ENCODE measurements around the gene EVI5.

EVI5 gene

DNA sequence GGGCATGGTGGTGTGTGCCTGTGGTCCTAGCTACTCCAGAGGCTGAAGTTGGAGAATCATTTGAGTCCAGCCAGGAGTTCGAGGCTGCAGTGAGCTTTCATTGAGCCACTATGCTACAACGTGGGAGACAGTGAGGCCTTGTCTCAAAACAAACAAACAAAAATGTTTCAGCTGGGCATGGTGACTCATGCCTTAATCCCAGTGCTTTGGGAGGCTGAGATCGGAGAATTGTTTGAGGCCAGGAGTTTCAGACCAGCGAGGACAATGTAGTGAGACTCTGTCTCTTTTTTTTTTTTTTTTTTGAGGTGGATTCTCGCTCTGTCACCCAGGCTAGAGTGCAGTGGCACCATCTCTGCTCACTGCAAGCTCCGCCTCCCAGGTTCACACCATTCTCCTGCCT lies 41.9 kb upstream of the EVI5 start:
- no peak overlapping the region for H3K4me3 ChIP-seq (replicated peaks; ENCODE audit: low read depth, low read length)
- peak; percentile 40 for DNase-seq (ENCODE audit: low read depth)
- TF ChIP-seq, protein P1, sequence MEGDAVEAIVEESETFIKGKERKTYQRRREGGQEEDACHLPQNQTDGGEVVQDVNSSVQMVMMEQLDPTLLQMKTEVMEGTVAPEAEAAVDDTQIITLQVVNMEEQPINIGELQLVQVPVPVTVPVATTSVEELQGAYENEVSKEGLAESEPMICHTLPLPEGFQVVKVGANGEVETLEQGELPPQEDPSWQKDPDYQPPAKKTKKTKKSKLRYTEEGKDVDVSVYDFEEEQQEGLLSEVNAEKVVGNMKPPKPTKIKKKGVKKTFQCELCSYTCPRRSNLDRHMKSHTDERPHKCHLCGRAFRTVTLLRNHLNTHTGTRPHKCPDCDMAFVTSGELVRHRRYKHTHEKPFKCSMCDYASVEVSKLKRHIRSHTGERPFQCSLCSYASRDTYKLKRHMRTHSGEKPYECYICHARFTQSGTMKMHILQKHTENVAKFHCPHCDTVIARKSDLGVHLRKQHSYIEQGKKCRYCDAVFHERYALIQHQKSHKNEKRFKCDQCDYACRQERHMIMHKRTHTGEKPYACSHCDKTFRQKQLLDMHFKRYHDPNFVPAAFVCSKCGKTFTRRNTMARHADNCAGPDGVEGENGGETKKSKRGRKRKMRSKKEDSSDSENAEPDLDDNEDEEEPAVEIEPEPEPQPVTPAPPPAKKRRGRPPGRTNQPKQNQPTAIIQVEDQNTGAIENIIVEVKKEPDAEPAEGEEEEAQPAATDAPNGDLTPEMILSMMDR (IDR thresholded peaks at IDR 0.05; ENCODE audit: low read length, missing control alignments), result no peak

DNA sequence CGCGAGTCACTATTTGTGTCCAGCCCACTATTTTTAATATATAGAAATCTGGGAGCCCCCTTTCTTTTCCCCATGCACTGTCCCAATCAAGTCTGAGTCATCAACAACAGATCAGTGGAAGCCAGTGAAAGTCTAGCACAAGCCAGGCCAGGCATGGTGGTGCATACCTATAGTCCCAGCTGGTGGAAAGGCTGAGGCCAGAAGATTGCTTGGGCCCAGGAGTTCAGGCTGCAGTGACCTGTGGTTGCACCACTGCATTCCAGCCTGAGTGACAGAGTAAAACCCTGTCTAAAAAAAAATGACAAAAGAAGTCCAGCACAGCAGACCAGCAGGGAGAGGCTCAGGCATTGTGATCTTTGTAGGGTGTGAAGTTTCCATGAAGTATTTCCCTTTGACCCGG lies 38.0 kb upstream of the EVI5 start:
- no peak overlapping the region for H3K4me3 ChIP-seq (replicated peaks; ENCODE audit: low read depth, low read length)
- TF ChIP-seq, protein P1 (IDR thresholded peaks at IDR 0.05; ENCODE audit: low read length, missing control alignments), result no peak
- DNase-seq (ENCODE audit: low read depth), result peak; percentile 79

DNA sequence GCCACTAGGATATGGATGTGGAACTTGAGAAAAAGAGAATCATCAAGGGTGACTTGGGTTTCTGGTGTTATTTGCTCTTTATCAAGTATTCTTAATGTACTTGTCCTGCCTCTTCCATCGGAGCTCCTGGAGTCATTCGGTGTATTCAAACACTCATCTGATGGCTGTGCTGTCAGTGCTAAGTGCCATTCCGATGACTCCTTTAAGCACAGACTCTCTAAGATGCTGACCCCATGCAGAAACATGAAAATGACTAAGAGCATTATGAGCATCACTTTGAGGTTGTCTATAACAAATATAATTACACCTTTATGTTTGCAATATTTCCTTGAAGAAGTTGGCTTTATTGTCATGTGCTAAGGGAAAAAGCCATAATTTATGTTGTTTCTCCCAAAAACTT lies 35.6 kb upstream of the EVI5 start:
- TF ChIP-seq, protein P1 (IDR thresholded peaks at IDR 0.05; ENCODE audit: low read length, missing control alignments), result no peak
- DNase-seq (ENCODE audit: low read depth), result no peak
- no peak overlapping the region for H3K4me3 ChIP-seq (replicated peaks; ENCODE audit: low read depth, low read length)

DNA sequence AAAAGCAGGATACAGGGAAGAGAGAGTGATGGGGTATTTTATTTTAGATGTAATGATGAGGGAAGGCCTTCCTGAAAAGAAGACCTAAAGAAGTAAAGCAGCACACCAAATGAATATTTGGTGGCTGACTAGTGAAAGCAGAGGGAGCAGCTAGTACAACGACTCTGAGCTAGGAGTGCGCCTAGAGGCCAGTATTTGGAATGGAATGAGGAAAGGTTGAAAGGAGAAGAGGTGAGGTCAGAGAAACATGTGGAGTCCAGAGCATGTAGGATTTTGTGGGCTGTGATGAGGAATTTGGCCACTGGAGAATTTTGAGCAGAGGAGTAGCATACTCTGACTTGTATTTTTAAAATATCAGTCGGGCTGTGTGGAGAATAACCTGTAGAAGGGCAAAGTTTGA lies 35.1 kb upstream of the EVI5 start:
- DNase-seq (ENCODE audit: low read depth), result no peak
- TF ChIP-seq, protein P1 (IDR thresholded peaks at IDR 0.05; ENCODE audit: low read length, missing control alignments), result no peak
- no peak overlapping the region for H3K4me3 ChIP-seq (replicated peaks; ENCODE audit: low read depth, low read length)

DNA sequence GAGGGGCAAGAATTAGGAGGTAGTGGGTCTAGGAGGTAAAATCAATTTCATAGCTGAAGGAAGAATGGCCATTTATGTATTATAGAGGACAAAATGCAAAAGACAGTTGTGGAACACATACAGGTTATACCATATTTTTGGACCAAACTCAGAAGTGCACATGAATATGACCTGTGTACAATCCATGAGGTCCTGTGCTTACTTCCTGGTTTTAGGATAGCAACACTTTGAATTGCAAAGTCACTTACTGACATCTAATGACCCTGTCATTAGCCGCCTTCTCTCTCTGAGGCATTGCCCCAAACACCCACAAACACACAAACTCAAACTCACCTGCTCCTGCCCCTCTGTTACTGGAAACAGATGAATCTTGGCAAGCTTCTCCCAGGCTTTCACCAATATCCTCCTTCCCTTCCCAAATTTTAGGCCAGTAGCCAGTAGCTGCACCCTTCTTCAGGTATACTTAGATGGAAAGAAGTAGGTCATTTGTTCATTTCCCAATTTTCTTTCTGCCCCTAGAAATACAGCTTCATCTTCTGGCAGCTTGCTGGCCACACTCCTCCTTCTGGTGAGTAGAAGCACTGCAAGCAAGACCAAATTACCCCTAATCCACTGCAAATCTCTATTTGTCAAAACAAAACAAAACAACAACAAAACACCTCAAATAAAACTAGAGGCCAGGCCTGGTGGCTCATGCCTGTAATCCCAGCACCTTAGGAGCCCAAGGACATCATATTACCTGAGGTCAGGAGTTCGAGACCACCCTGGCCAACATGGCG lies 33.3 kb upstream of the EVI5 start:
- DNase-seq (ENCODE audit: low read depth), result peak; percentile 61
- no peak overlapping the region for H3K4me3 ChIP-seq (replicated peaks; ENCODE audit: low read depth, low read length)
- TF ChIP-seq, protein P1 (IDR thresholded peaks at IDR 0.05; ENCODE audit: low read length, missing control alignments), result peak; percentile 74

DNA sequence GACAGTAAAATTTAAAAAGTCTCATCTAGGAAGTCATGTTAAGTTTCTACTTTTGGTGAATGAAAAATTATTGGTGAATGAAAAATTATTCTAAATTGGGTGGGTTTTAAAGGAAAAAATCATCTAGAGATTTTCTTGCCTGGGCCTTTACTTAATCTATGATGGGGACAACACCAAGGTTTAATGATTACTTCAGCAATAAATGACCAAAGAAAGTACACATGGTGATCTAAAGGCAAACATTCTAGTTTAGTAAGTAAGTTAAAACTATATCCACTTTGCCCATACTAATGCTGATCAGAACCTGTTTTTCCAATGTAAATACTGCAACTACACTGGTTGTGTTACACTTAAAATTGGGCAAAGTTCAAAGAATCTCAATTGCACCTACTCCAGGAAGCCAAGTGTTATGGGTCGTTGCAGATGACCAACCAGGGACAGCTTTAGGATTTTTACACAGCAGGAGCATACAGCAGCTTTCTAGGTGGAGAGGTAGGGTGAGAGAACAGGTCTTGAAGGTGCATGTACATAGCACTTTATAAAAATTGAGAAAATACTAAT lies 32.3 kb upstream of the EVI5 start:
- no peak for DNase-seq (ENCODE audit: low read depth)
- TF ChIP-seq, protein P1 (IDR thresholded peaks at IDR 0.05; ENCODE audit: low read length, missing control alignments), result no peak
- no peak overlapping the region for H3K4me3 ChIP-seq (replicated peaks; ENCODE audit: low read depth, low read length)

DNA sequence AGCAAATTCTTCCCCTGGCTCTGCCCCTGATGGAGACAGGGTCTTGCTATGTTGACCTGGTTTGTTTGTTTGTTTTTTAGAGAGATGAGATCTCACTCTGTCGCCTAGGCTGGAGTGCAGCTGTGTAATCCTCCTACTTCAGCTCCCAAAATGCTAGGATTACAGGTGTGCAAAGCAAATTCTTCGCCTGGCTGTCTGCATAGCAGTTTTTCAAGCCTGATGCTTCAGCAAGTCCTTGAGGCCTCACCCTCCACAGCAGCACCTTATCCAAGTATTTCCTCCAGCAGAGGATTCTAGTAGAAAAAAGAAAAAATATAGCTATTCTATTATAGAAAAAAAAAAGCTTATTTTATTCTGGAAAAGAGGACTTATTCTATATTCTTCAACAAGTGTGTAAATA lies 31.8 kb upstream of the EVI5 start:
- TF ChIP-seq, protein P1 (IDR thresholded peaks at IDR 0.05; ENCODE audit: low read length, missing control alignments), result no peak
- H3K4me3 ChIP-seq (replicated peaks; ENCODE audit: low read depth, low read length), result no peak overlapping the region
- no peak for DNase-seq (ENCODE audit: low read depth)

Measured in fibroblast of pulmonary artery (primary cell).